ENCODE data around the gene SLF2. TPM values are rescaled to one million over a fixed set of nuclear protein-coding genes. Genes with fewer than 3 reads are reported as not detected.

The SLF2 gene
- total and polyA plus RNA-seq, 2 of the 13 experiments (the other 11 are each of a cell fraction or from before 2014, with no cell fraction given): 12.2 to 48.1 TPM

DNA sequence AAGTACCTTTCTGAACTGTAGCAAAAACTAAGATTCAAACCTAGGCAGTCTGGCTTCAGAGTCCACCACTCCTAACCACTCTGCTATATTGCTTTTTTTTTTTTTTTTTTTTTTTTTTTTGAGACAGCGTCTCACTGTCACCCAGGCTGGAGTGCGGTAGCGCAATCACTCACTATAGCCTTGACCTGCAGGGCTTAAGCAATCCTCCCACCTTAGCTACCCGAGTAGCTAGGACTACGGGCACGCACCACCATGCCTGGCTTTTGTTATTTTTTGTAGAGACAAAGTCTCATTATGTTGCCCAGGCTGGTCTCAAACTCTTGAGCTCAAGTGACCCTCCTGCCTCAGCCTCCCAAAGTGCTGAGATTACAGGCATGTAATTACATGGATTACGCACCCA is 10.1 kb upstream of the SLF2 start (continued):
- TF ChIP-seq, protein P1, sequence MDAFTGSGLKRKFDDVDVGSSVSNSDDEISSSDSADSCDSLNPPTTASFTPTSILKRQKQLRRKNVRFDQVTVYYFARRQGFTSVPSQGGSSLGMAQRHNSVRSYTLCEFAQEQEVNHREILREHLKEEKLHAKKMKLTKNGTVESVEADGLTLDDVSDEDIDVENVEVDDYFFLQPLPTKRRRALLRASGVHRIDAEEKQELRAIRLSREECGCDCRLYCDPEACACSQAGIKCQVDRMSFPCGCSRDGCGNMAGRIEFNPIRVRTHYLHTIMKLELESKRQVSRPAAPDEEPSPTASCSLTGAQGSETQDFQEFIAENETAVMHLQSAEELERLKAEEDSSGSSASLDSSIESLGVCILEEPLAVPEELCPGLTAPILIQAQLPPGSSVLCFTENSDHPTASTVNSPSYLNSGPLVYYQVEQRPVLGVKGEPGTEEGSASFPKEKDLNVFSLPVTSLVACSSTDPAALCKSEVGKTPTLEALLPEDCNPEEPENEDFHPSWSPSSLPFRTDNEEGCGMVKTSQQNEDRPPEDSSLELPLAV (CRISPR knock-in tag; conservative IDR thresholded peaks at IDR 0.05; ENCODE audit: low read depth): no peak
- TF ChIP-seq TBX3 (IDR thresholded peaks at IDR 0.05; ENCODE audit: borderline replicate concordance) (no peak), ZNF644 (CRISPR knock-in tag; IDR thresholded peaks at IDR 0.05; ENCODE audit: low read depth) (no peak), PCBP1 (IDR thresholded peaks at IDR 0.05; ENCODE audit: borderline replicate concordance, low read depth, low read length) (no peak), SMAD1 (CRISPR knock-in tag; IDR thresholded peaks at IDR 0.05; ENCODE audit: borderline replicate concordance, low read depth) (no peak), MBD4 (IDR thresholded peaks at IDR 0.05; ENCODE audit: borderline replicate concordance, low read length) (no peak), CEBPG (CRISPR knock-in tag; IDR thresholded peaks at IDR 0.05) (peak; percentile 88), NFE2L1 (CRISPR knock-in tag; IDR thresholded peaks at IDR 0.05; ENCODE audit: borderline replicate concordance) (no peak), RNF2 (conservative IDR thresholded peaks at IDR 0.05; ENCODE audit: low read depth) (no peak), ZNF235 (CRISPR knock-in tag; IDR thresholded peaks at IDR 0.05; ENCODE audit: borderline replicate concordance) (no peak), STAG1 (CRISPR knock-in tag; IDR thresholded peaks at IDR 0.05) (no peak), NR2F6 (IDR thresholded peaks at IDR 0.05) (peak; percentile 88), NR2F6 (CRISPR knock-in tag; IDR thresholded peaks at IDR 0.05) (peak; percentile 90), SALL1 (CRISPR knock-in tag; IDR thresholded peaks at IDR 0.05) (0 out of 2 replicates have a peak, but pooled peaks have one; percentile 29), ATF1 (CRISPR knock-in tag; IDR thresholded peaks at IDR 0.05) (no peak), NKX3-1 (CRISPR knock-in tag; IDR thresholded peaks at IDR 0.05) (no peak)
- TF ChIP-seq, protein P2, sequence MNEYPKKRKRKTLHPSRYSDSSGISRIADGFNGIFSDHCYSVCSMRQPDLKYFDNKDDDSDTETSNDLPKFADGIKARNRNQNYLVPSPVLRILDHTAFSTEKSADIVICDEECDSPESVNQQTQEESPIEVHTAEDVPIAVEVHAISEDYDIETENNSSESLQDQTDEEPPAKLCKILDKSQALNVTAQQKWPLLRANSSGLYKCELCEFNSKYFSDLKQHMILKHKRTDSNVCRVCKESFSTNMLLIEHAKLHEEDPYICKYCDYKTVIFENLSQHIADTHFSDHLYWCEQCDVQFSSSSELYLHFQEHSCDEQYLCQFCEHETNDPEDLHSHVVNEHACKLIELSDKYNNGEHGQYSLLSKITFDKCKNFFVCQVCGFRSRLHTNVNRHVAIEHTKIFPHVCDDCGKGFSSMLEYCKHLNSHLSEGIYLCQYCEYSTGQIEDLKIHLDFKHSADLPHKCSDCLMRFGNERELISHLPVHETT (CRISPR knock-in tag; conservative IDR thresholded peaks at IDR 0.05): no peak
- TF ChIP-seq, protein P3, sequence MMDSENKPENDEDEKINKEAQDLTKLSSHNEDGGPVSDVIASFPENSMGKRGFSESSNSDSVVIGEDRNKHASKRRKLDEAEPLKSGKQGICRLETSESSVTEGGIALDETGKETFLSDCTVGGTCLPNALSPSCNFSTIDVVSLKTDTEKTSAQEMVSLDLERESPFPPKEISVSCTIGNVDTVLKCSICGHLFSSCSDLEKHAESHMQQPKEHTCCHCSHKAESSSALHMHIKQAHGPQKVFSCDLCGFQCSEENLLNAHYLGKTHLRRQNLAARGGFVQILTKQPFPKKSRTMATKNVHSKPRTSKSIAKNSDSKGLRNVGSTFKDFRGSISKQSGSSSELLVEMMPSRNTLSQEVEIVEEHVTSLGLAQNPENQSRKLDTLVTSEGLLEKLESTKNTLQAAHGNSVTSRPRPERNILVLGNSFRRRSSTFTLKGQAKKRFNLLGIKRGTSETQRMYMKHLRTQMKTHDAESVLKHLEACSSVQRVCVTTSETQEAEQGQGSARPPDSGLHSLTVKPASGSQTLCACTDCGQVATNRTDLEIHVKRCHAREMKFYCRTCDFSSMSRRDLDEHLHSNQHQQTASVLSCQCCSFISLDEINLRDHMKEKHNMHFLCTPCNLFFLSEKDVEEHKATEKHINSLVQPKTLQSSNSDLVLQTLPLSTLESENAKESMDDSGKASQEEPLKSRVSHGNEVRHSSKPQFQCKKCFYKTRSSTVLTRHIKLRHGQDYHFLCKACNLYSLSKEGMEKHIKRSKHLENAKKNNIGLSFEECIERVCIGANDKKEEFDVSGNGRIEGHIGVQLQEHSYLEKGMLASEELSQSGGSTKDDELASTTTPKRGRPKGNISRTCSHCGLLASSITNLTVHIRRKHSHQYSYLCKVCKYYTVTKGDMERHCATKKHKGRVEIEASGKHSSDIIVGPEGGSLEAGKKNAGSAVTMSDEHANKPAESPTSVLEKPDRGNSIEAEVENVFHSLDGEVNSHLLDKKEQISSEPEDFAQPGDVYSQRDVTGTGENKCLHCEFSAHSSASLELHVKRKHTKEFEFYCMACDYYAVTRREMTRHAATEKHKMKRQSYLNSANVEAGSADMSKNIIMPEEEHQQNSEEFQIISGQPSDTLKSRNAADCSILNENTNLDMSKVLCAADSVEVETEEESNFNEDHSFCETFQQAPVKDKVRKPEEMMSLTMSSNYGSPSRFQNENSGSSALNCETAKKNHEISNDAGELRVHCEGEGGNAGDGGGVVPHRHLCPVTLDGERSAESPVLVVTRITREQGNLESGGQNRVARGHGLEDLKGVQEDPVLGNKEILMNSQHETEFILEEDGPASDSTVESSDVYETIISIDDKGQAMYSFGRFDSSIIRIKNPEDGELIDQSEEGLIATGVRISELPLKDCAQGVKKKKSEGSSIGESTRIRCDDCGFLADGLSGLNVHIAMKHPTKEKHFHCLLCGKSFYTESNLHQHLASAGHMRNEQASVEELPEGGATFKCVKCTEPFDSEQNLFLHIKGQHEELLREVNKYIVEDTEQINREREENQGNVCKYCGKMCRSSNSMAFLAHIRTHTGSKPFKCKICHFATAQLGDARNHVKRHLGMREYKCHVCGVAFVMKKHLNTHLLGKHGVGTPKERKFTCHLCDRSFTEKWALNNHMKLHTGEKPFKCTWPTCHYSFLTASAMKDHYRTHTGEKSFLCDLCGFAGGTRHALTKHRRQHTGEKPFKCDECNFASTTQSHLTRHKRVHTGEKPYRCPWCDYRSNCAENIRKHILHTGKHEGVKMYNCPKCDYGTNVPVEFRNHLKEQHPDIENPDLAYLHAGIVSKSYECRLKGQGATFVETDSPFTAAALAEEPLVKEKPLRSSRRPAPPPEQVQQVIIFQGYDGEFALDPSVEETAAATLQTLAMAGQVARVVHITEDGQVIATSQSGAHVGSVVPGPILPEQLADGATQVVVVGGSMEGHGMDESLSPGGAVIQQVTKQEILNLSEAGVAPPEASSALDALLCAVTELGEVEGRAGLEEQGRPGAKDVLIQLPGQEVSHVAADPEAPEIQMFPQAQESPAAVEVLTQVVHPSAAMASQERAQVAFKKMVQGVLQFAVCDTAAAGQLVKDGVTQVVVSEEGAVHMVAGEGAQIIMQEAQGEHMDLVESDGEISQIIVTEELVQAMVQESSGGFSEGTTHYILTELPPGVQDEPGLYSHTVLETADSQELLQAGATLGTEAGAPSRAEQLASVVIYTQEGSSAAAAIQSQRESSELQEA (CRISPR knock-in tag; IDR thresholded peaks at IDR 0.05; ENCODE audit: not compliant biosample characterization): no peak

Data from HepG2 (cell line).